HEK293 (cell line): ENCODE measurements around the gene IRX2.

Experiments
- KLF10 ChIP-seq: fragments of 450-650 bp; IDR thresholded peaks from 2 replicates; pipeline ENCODE4 v1.5.1; 2018; ENCODE audit warnings: missing biosample characterization, mild to moderate bottlenecking, missing genetic modification characterization
- MEIS1 ChIP-seq: sonication (generic); formaldehyde crosslinking; IDR thresholded peaks from 2 replicates; pipeline ENCODE4 v1.8.1; 2022; ENCODE audit warnings: missing genetic modification reagents, mild to moderate bottlenecking, borderline replicate concordance
- MZF1 ChIP-seq: fragments of 450-650 bp; formaldehyde crosslinking; IDR thresholded peaks from 2 replicates; pipeline ENCODE4 v1.5.1; 2017; ENCODE audit warnings: missing biosample characterization, missing genetic modification characterization, borderline replicate concordance
- TRIM28 ChIP-seq: IDR thresholded peaks from 2 replicates; pipeline ENCODE4 v1.6.1; 2011; ENCODE audit warnings: low read length, control low read depth, borderline replicate concordance
- YY1 ChIP-seq: fragments of 450-650 bp; formaldehyde crosslinking; IDR thresholded peaks from 2 replicates; pipeline ENCODE4 v1.5.1; 2018; ENCODE audit warnings: missing biosample characterization, missing genetic modification characterization
- ZFP3 ChIP-seq: fragments of 450-650 bp; formaldehyde crosslinking; IDR thresholded peaks from 2 replicates; pipeline ENCODE4 v1.5.1; 2016; ENCODE audit warnings: low read depth, missing biosample characterization, missing genetic modification characterization
- ZNF391 ChIP-seq: fragments of 450-650 bp; formaldehyde crosslinking; IDR thresholded peaks from 2 replicates; pipeline ENCODE4 v1.5.1; 2016; ENCODE audit warnings: low read depth, missing biosample characterization, missing genetic modification characterization, borderline replicate concordance
- ZNF843 ChIP-seq: fragments of 450-650 bp; formaldehyde crosslinking; IDR thresholded peaks from 2 replicates; pipeline ENCODE4 v1.5.1; 2016; ENCODE audit warnings: missing biosample characterization, missing genetic modification characterization
- TF ChIP-seq, protein P1 (sequence below): fragments of 450-650 bp; formaldehyde crosslinking; IDR thresholded peaks from 2 replicates; pipeline ENCODE4 v1.5.1; 2016; ENCODE audit warnings: missing biosample characterization, missing genetic modification characterization
- TF ChIP-seq, protein P2 (sequence below): fragments of 450-650 bp; formaldehyde crosslinking; IDR thresholded peaks from 2 replicates; pipeline ENCODE4 v1.5.1; 2016; ENCODE audit warnings: missing biosample characterization, missing genetic modification characterization
- TF ChIP-seq, protein P3 (sequence below): fragments of 450-650 bp; formaldehyde crosslinking; IDR thresholded peaks from 2 replicates; pipeline ENCODE4 v1.5.1; 2016; ENCODE audit warnings: missing biosample characterization, missing genetic modification characterization
- TF ChIP-seq, protein P4 (sequence below): fragments of 450-650 bp; formaldehyde crosslinking; IDR thresholded peaks from 2 replicates; pipeline ENCODE4 v1.5.1; 2016; ENCODE audit warnings: missing biosample characterization, missing genetic modification characterization
- TF ChIP-seq, protein P5 (sequence below): fragments of 450-650 bp; formaldehyde crosslinking; IDR thresholded peaks from 2 replicates; pipeline ENCODE4 v1.5.1; 2016; ENCODE audit warnings: missing biosample characterization, missing genetic modification characterization

DNA sequence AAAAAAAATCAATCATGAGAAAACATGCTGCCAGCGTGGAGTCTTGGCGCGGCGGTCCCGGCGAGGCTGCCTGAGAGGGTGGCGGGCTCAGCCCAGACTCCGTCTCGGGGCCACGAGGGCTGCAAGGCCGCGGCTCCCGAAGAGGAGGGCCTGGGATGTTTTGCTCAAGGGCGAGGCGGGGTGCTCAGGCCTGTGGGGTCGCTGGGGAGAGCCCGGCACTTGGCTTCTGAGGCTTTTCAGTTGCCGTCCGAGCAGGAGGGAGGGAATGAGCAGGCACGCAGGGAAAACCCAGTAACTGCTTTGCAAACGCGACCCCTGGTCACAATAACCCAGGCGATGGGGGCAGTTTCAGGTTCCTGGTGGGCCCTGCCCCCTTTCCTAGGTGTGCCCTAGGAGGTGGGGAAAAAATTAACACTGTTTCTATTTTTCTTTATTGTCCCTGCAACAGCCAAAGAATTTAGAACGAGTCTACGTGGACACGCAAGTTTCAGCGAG lies 3.2 kb upstream of the IRX2 start:
- TF ChIP-seq, protein P1, sequence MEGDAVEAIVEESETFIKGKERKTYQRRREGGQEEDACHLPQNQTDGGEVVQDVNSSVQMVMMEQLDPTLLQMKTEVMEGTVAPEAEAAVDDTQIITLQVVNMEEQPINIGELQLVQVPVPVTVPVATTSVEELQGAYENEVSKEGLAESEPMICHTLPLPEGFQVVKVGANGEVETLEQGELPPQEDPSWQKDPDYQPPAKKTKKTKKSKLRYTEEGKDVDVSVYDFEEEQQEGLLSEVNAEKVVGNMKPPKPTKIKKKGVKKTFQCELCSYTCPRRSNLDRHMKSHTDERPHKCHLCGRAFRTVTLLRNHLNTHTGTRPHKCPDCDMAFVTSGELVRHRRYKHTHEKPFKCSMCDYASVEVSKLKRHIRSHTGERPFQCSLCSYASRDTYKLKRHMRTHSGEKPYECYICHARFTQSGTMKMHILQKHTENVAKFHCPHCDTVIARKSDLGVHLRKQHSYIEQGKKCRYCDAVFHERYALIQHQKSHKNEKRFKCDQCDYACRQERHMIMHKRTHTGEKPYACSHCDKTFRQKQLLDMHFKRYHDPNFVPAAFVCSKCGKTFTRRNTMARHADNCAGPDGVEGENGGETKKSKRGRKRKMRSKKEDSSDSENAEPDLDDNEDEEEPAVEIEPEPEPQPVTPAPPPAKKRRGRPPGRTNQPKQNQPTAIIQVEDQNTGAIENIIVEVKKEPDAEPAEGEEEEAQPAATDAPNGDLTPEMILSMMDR (tag by site-specific recombination), result no peak
- no peak for TF ChIP-seq MZF1 (tag by site-specific recombination)
- TF ChIP-seq, protein P2, sequence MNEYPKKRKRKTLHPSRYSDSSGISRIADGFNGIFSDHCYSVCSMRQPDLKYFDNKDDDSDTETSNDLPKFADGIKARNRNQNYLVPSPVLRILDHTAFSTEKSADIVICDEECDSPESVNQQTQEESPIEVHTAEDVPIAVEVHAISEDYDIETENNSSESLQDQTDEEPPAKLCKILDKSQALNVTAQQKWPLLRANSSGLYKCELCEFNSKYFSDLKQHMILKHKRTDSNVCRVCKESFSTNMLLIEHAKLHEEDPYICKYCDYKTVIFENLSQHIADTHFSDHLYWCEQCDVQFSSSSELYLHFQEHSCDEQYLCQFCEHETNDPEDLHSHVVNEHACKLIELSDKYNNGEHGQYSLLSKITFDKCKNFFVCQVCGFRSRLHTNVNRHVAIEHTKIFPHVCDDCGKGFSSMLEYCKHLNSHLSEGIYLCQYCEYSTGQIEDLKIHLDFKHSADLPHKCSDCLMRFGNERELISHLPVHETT (tag by site-specific recombination), result no peak
- TF ChIP-seq KLF10 (tag by site-specific recombination), result no peak
- TF ChIP-seq ZNF391 (tag by site-specific recombination), result no peak
- TF ChIP-seq YY1 (tag by site-specific recombination), result no peak
- TF ChIP-seq, protein P3, sequence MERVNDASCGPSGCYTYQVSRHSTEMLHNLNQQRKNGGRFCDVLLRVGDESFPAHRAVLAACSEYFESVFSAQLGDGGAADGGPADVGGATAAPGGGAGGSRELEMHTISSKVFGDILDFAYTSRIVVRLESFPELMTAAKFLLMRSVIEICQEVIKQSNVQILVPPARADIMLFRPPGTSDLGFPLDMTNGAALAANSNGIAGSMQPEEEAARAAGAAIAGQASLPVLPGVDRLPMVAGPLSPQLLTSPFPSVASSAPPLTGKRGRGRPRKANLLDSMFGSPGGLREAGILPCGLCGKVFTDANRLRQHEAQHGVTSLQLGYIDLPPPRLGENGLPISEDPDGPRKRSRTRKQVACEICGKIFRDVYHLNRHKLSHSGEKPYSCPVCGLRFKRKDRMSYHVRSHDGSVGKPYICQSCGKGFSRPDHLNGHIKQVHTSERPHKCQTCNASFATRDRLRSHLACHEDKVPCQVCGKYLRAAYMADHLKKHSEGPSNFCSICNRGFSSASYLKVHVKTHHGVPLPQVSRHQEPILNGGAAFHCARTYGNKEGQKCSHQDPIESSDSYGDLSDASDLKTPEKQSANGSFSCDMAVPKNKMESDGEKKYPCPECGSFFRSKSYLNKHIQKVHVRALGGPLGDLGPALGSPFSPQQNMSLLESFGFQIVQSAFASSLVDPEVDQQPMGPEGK (tag by site-specific recombination), result no peak
- TF ChIP-seq ZFP3, result no peak
- TF ChIP-seq, protein P4, sequence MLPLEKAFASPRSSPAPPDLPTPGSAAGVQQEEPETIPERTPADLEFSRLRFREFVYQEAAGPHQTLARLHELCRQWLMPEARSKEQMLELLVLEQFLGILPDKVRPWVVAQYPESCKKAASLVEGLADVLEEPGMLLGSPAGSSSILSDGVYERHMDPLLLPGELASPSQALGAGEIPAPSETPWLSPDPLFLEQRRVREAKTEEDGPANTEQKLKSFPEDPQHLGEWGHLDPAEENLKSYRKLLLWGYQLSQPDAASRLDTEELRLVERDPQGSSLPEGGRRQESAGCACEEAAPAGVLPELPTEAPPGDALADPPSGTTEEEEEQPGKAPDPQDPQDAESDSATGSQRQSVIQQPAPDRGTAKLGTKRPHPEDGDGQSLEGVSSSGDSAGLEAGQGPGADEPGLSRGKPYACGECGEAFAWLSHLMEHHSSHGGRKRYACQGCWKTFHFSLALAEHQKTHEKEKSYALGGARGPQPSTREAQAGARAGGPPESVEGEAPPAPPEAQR, result no peak
- no peak for TF ChIP-seq TRIM28
- TF ChIP-seq, protein P5, sequence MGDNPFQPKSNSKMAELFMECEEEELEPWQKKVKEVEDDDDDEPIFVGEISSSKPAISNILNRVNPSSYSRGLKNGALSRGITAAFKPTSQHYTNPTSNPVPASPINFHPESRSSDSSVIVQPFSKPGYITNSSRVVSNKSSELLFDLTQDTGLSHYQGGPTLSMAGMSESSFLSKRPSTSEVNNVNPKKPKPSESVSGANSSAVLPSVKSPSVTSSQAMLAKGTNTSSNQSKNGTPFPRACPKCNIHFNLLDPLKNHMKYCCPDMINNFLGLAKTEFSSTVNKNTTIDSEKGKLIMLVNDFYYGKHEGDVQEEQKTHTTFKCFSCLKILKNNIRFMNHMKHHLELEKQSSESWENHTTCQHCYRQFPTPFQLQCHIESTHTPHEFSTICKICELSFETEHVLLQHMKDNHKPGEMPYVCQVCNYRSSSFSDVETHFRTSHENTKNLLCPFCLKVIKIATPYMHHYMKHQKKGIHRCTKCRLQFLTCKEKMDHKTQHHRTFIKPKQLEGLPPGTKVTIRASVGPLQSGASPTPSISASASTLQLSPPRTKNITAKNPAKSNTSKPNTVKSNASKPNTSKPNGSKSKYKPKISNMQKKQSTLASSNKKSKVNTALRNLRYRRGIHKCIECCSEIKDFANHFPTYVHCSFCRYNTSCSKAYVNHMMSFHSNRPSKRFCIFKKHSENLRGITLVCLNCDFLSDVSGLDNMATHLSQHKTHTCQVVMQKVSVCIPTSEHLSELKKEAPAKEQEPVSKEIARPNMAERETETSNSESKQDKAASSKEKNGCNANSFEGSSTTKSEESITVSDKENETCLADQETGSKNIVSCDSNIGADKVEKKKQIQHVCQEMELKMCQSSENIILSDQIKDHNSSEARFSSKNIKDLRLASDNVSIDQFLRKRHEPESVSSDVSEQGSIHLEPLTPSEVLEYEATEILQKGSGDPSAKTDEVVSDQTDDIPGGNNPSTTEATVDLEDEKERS (tag by site-specific recombination), result no peak
- TF ChIP-seq ZNF843 (tag by site-specific recombination), result no peak
- TF ChIP-seq MEIS1 (CRISPR knock-in tag), result no peak
